NCI-H146 (cell line): ENCODE data around the gene KLF7.

Experiments used
- DNase-seq: peaks from one replicate; lab custom pipeline; 2025; lab: John Stamatoyannopoulos, UW

Gene KLF7

DNA sequence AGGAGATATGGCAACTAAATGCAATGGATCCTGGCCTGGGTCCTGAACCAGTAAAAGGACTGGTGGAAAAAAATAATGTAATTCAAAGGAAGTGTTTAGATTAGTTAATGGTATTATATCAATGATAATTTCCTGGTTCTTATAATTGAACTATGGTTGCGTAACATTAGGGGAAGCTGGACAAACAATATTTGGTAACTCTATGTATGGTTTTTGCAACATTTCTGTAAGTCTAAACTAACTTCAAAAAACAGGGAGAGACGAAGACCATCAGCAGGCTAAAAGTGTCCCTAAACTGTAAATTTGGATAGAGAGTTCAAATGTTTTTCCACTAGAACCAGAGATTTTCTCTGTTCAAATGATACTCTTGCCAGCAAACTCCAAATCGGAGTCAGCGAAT lies 36.9 kb downstream of the KLF7 start:
- DNase-seq = no peak

DNA sequence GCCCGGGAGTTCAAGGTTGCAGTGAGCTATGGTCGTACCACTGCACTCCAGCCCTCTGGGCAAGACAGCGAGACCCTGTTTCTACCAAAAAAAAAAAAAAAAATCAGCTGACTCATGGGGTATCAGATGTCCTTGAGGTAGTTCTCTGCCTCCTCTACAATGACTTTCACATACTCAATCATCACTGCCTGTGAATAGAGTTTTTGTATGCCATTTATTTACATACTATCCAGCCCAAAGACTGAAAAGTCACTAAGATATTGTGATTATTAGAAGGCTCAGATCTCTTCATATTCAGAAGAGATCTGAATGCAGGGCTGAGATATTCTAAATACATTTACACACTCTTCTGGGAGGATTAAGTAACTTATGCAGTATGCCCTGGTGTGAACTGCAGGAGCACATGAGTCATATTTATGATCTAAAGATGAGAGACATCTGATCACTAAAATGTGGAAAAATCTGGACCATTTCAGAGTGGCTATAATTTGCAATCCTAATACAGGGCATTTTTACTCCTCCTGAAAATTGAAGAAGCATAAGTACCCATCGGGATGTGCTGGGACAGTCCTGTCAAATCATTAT lies 38.9 kb downstream of the KLF7 start:
- DNase-seq = no peak

DNA sequence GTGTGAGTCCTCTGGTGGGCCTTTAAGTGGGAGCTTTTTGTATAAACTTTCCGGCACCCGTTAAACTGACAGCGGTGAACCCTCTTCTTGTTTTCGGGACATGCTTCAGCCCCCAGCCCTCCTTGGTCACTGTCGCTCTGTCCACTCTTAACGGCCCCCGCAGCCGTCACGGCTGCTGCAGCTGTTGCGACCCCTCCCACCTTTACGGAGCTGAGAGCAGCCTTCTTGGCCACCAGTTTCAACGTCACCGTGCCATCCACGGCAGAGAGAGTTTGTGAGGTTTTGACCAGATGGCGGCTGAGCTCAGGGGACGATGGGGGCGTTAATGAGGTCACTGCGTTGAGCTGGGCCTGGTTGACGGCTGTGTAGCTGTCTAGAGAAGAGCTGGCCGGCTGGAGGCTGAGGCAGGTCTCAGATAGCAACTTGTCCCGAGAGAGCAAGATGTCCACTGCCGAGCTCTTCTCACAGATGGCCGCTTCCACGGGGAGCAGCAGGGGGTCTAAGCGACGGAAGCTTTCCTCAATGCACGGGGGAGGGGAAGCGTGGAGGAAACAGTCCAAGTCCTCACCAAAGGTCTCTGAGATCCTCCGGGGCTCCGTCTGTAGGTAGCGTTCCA lies 41.9 kb downstream of the KLF7 start:
- DNase-seq = no peak

DNA sequence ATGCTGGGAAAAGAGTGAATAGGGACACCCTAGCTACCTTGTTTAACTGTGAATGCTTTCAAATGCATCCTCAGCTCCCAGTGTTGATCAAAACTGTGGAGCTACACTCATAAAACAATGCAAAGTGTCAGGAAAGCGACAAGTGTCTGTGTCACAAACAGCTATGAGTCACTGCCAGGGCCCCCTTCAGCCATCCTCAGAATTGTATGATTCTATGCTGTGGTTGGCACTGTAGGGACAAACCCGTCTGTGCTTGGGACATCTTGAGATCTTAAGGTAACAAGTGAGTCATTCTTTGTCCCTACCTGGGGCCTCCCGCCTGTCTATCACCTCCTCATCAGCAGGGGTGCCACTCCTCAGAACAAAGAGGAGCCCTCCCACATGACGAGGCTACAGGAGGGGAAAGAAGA lies 42.4 kb downstream of the KLF7 start:
- no peak for DNase-seq

DNA sequence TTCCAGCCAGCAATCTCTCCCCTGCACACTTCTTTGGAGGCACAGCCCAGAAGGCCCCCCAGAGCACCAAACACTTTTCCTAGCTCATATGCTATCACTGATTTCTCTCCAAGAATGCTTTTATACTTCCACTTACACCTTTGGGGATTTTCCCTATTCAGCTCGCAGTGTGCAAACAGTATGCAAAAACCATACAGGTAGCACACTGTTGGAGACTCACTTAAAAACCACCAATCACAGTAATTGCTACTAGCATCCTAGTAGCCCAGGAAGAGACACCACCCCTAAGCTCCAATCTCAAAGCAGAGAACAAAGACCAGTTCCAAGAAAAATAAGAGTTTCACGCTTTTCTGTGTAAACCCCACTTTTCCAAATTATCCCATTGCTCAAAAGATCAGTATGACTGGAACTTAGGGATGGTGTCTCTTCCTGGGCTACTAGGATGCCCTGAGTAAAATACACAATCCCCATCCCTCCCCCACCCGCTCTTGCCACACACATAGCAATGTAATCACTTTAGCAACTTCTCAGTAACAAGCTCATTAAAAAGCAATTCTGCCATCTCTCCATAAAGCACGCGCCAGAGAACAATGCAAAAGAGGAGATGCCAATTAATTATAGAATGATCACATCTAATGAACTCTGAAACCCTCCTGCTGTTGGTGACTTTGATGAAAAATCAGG lies 43.0 kb downstream of the KLF7 start:
- DNase-seq = no peak

DNA sequence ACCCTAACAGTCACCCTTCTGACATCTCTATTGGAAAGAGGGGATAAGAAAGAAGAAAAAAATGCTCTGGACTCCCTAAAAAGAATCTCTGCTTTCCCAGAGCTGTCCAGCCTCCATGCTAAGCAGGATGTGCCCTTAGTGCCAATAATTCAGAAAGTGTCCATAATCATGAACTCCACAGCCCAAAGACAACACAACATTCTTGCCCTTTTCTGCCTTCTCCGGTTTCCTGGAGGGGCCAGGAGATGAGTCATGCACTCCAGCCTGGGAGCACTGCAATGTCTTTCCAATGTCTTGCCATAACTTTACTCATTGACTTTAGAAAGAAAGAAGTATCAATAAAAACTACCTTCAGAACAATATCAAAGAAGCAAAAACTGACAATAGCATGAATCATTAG lies 44.0 kb downstream of the KLF7 start:
- no peak for DNase-seq

DNA sequence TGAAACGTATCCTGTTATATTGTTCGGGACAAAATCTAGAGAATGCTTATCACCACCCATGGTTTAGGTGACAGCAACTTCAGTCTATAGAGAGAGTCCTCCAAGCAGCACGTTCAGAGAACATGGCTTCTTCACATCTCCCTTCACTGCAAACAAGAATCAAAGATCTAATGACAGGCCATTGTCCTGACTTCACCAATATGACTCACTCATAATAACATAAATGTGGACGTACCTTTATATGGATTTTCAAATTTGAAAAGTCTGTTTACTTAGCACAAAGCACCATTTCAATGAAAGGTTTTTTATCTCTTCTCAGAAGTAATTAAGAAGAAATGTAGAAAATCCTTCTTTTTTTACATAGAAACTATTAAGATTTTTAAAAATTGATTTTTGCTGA lies 46.7 kb downstream of the KLF7 start:
- DNase-seq = peak; percentile 10

DNA sequence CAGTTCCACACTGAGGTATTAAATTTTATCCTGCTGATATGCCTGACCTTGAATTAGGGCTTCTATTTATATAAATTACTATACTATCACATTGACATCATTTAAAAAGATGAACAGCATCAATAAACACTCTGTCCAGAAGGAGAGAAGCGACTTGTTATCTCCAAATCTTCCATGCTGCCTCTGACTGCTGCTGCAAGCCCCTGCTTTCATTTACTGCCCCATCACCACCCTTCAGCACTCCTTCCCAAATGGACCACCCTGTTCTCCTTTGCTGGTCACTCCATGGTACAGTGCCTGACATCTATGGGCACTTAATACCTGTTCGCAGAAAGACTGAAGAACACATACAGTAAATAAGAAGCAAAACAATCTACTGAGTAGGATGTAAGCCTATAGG lies 48.1 kb downstream of the KLF7 start:
- no peak for DNase-seq

DNA sequence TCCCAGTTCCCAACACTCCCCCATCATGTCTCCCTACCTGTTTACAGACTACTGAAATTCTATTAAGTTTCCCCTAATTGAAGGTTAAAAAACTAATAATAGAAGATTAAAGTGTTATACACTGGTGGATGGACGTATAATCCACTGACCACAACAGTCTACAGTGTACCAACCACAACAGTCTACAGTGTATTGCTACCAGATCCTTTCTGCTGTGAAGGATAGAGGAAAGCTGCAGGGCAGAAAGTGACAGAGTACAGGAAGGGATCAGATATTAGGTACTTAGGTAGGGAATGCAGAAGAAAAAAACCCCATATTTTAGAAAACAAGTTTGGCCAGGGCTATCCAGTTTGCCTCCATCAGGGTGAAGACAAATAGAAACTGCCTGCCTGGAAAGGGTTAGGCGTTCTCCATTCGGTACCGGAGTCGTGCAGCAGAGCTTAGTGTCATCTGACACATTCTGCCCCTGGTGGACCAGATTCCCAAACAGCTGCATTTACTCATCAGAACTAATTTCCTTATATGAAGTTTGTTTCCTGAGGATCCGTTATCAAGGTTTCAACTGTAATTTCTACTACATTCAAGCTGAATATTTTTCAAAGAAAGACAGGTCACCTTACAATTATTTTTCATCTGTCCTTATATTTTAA lies 49.9 kb downstream of the KLF7 start:
- no peak for DNase-seq

DNA sequence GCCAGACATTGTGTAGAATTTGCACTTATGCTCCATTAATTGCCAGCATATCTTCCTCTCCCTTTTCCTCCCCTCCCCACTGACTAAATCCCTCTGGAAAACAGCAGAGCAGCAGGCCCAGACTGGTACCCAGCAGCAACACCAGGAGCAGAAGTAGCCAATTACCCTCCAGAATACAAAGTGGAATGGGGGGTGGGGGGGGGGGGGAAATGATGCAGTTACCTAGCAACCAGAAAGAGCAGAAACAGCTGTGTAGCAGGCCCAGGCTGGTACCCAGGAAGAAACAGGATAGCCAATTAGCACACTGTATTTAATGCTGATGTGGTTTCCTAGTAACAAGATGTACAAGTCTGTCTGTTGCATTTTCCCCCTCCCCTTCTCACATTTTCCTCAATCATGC lies 52.3 kb downstream of the KLF7 start:
- peak; percentile 20 for DNase-seq

DNA sequence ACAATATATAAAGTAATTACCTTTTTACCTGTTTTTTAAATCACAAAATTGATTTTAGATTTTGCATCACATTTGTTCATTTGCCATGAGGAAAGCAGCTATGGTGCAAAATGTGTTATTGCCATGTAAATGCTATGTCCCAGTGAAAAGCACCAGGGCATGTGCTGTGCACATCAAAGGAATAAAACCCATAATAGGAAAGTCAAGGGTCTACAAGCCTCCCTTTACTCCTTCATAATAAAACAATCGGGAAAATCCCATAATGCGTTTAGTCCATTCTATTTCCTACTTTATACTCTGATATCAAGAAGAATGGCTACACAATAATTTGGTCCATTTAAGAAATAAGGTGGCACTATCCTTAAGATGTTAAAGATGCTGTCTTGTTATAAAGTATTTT lies 53.0 kb downstream of the KLF7 start:
- no peak for DNase-seq

DNA sequence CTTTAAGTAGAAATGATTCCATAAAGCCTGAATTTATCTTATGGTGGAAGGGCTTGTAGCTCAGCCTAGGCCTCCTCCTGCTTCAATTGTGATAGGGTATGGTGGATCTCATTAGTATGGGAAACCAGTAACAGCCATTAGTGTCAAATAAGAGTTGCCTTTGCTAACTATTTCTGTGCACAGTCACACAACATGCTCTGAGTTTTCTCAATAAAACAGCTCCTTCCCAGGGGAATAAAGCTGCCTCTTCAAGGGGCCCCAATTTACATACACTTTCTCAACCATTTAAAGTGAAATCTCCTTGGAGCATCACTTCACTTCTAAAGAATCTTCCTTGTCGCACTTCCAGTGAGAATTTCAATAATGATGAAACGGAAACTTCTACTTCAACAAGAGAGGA lies 53.4 kb downstream of the KLF7 start:
- no peak for DNase-seq

DNA sequence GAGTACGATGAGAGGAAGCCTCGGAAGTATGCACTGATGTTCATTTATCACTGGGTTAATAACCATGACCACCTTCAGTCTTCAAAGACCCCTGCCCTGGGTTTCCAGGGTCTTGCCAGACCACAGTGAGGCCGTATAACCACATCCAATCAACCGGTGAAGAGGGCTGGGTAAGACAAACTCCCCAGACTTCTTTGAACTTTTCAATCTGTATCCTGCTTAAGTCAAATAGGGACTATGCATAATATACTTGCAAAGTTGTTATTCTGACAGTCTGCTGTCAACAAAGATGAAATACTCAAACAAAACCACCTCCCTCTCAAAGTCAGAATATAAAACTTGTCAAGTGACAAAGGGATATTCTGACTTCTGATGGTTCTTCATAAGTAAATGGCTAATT lies 54.0 kb downstream of the KLF7 start:
- DNase-seq = no peak

DNA sequence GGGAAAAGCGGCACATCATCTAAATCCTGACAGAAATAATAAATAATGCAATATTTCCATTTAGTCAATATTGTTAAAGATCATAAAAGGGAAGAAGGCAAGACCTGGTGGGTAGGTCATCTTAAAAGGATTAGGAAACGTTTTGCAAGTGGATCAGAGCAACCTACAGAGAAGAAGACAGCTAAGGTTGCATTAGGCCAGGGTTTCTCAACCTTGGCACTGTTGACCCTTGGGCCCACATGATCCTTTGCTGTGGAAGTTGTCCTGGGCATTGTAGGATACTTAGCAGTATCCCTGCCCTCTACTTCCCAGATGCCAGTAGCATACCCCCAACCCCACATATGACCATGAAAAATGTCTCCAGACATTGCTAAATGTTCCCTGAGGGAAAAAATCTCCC lies 55.0 kb downstream of the KLF7 start:
- DNase-seq = no peak

DNA sequence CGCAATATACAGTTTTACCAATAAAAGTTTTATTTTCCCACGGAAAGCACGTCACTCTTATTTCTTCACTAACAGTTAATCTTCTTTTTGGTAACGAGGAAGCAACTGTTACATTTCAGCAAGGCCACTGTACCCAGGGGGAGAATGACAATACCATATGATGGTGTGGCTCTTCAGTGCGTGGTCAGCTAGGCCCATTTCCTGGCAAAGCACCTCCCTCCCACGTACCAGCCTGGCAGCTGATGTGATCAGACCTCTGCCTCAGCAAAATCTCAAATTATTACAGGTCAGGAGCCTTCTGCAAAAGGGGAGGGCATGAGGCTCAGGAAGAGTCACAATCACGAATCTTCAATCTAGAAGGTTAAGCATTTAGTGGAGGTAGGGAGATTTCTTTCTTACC lies 55.4 kb downstream of the KLF7 start:
- no peak for DNase-seq

DNA sequence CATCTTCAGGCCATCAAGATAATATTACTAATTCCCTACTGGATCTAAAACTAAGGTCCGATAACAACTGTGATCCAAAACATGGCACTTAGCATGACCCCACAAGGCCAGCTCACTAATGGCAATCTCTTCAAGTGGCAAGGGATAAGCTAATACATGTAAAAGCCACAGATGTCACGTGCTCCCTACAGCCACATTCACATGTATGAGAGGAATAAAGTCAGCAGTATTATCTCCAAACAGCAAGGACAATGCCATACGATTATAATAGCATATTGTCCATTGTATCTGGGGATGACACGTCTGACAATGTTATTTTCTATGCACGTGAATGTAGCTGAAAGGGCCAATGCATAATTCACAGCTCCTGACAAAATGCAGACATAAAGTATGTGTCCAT lies 56.0 kb downstream of the KLF7 start:
- DNase-seq = no peak

DNA sequence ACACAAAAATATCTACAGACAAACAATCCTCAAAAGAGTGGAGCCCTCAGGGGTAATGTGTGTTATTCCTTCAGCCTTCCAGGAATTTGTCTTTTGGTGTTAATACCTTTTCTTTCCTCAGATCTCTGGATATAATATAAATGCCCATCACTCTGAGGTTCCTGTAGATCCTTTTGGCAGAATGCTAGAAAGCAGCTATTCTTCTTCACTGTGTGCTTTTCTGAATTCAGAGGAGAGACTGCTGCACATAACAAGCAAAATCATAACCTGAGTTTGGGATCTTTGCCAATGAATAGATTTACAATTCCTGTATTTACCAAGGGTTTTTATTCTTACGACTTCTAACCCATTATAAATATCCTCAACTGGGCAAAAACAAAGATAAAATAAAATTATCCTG lies 57.3 kb downstream of the KLF7 start:
- no peak for DNase-seq

DNA sequence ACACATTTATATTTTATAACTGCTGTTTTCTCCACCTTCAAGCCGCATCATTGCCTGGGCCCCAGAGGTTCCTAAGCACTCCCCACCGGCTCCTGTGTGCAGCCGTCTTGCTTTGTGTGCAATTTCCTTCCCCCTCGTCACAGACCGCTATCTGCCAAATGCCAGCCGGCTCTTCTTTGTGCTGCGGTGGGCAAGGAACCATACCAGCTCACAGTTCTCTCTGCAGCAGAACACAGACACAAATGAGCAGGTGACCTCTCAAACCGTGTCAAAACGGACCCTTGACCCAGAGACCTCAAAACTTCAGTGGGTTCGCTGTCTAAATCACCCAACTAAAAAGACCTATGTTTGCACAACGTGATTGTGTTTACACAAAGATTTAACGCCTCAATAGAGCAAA lies 58.2 kb downstream of the KLF7 start:
- DNase-seq = peak; percentile 51

DNA sequence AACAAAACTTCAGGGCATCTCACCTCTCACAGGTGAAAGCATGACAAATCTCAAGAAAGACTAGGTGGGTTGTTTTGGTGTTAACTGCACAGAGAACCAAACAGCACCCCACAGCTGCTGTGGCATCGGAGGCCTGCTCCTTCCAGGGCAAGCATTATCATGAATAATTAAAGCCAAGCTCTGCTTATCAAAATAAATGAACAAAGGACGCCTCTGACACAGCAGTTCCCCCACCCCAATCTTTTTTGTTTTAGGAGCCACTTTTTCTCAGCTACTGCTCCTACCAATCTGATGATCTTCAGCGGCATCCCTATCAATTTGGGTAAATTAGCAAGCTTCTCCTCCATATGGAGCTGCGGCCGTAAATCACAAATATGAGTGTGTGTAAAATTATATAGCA lies 58.6 kb downstream of the KLF7 start:
- no peak for DNase-seq

DNA sequence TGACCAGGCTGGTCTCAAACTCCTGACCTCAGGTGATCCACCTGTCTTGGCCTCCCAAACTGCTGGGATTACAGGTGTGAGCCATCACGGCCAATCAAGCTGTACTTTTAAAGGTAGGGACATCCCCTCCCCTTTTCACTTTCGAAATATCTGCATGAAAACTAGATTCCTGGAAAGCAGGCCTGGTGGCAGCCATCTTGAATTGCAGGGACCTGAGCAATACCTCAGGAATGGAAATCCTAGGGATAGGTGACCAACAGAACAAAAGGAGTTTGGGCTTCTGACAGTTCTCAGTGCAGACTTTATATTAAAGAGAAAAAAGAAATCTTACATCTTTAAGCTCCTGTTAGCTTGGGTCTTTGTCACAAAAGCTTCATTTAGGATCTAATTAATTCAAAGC lies 62.6 kb downstream of the KLF7 start:
- no peak for DNase-seq

DNA sequence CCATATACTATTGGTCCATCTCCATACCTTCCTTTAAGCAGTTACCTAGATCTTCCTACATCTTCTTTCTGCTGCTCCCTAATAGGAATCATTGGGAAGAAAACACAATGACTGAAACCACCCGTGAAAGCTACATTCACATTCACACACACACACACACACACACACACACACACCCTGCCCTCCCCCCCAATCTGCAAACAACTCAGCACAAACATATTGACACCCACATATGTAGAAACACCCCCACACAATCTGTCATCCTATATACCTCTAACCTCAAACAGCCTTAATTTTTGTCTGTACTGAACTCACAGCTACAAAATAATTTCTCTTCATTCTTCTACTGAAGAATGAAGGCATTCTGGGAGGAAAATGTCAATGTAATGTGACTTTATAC lies 63.8 kb downstream of the KLF7 start:
- DNase-seq = no peak

DNA sequence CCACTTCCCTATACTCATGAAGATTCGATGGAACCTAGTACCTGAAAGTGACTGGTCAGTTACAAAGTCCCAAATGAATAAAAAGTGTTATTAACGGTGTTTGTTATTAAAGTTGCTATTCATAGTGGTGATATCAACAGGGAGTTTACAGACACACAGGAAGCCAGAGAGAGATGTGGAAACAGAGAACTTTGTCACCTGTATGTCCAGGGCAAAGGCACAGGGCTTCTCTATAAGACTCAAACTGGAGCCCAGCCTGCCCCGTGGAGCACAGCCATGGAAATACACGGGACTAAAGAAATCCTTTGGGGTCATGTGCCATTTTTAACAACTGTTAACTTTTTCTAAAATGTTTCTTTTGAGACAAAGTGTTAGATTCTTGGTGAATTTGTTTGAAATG lies 68.5 kb downstream of the KLF7 start:
- no peak for DNase-seq

DNA sequence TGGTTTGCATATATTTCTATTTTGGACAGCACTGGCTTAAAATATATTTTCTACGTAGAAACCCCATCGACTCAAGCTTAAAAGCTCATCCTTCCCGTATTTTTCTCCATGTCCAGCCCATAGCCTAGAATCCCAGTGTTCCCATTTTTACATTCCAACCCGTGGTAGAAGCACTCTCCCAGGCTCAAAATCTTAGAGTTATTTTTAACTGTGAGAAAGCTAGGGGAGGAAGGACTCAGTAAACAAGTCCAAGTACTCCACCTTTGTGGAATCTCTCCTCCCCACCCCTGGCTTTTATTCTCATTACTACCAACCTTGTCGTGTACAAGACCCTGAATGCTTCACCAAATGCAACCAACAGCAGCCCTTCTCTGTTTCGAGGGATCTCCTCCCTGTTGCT lies 69.8 kb downstream of the KLF7 start:
- no peak for DNase-seq
